Epithelial cell of alveolus of lung (primary cell): ENCODE results near the gene TMEM125. TPM values are rescaled to one million over a fixed set of nuclear protein-coding genes. Genes with fewer than 3 reads are reported as not detected.

Source experiments
- total RNA-seq: library from RNA; depleted of rRNA; stranded (reverse); fragments of >200 nt; gene quantifications from 2 replicates; pipeline ENCODE4 v1.2.1, GENCODE V29; 2015

Gene TMEM125
- 0.13 TPM in 1 of 2 replicates, not detected in the other for total RNA-seq

DNA sequence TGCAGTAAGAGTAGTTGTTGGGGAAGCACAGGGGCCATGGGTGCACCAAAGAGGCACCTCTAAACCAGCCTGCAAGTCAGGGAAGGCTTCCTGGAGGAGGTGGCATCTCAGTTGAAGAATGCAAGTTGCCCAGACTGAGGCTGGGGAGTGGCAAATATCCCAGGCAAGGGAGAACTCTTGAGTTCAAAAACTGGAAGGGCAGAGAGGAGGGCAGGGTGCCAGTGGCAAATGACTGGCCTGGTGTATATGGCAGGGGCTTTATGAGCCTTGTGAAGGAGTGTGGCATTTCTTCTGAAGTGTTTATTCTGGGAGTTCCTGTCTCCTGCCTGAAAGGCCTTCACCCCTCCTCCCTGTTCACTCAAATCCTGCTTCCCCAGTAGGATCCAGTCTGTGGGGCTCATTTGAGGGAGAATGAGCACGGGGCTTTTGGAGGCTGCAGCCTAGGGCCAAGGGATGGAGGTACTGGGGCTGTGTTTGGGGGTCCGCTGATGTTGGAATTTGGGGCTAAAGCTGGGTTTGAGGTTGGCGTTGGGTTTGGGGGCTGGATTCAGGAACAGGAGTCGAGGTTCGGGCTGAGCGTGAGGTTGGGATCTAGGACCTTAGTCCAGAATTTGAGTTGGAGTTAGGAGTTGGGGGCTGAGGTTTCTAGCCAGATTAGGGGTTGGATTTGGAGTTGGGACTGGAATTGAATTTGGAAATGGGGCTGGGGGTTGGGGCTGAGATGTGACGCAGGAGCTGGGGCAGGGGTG lies at the start of gene TMEM125:
Gene TMEM125, plus strand, starts transcription at position 357 of the 749 bp plus-strand sequence. CDS start 2,740 bp downstream, outside the sequence.

DNA sequence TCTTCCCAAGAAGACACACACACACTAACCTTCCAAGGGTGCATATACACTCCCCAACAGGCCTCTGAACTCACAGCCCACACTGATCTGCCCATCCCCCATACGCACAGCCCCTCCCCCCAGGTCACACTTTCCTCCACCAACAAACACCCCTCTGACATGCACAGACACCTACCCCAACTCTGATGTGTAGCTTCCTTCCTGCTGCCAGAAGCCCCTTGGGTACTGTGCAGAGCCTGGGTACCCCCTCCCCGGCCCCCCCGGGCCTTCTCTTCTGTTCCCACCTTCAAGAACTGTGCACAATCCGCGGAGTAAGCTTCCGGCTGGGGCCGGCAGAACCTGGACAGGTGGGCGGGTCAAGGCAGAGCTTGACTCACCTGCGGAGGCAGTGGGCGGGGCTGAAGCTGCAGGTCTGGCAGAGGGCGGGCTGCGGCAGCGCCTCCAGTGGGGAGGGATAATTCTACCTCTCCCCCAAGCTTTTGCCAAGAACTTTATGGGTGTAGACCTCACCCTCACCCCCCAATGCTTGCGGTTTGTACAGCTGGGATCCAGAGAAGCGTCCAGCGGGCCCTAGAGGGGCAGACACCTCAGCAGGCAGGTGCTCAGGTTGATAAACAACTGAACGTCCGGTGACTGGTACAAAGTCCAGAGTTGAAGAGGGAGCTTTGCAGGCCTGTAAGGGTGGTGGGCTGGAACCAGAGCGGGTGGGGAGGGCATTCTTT lies 15.6 kb downstream of the TMEM125 start, which contains the start of gene C1orf210:
Gene C1orf210, minus strand, starts transcription at position 313 of the 722 bp plus-strand sequence. CDS start 2,311 bp downstream, outside the sequence.

DNA sequence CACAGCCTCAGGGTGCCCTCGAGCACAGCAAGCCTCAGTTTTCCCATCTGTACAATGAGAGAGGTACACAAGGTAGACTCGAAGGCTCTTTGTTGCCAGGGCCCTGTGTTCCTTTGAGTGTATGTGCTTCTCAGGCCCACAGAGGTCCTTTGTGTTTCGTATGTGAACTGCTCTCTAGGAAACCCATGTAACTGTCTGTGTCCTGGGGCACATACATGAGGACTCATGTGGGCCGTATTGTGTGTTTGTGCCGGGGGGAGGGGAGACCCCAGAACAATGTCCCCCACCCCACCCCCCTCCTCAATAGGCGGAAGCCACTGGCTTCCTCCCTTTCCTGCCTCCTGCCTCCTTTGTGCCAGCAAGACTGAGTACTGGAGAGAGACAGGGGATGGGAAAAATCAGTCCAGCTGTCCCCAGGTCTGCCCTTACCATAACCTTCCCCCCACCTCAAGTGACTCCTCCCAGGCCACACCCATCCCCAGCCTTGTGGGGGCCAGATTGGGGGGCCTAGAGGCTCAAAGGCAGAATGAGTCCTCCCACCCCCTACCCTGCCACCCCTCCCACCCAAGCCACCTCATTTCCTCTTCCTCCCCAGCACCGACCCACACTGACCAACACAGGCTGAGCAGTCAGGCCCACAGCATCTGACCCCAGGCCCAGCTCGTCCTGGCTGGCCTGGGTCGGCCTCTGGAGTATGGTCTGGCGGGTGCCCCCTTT lies 30.8 kb downstream of the TMEM125 start, which contains the start of gene TIE1:
Gene TIE1, plus strand, starts transcription at position 605 of the 717 bp plus-strand sequence. Its CDS starts 90 bp downstream, at position 695.

Other genes with a start within 250 kb of the TMEM125 start
- gene EBNA1BP2, start 97.7 kb upstream of the TMEM125 start, total RNA-seq: 29.1 and 73.8 TPM in 2 replicates
- gene CFAP57, start 97.7 kb upstream of the TMEM125 start, total RNA-seq: under 0.01 TPM in 1 of 2 replicates, not detected in the other
- not detected in 2 replicates for gene C1orf210, start 15.6 kb downstream of the TMEM125 start, total RNA-seq
- gene TIE1, start 31.0 kb downstream of the TMEM125 start, total RNA-seq: 1.0 and 2.8 TPM in 2 replicates
- not detected in 2 replicates for gene MPL, start 67.8 kb downstream of the TMEM125 start, total RNA-seq
- gene CDC20, start 89.0 kb downstream of the TMEM125 start, total RNA-seq: 46.8 and 117 TPM in 2 replicates
- gene ELOVL1, start 98.0 kb downstream of the TMEM125 start, total RNA-seq: 28.4 and 100 TPM in 2 replicates
- 45.7 and 60.9 TPM in 2 replicates for gene MED8, start 119.8 kb downstream of the TMEM125 start, total RNA-seq
- gene SZT2, start 119.9 kb downstream of the TMEM125 start, total RNA-seq: 12.3 and 14.9 TPM in 2 replicates
- 26.1 and 123 TPM in 2 replicates for gene HYI, start 183.9 kb downstream of the TMEM125 start, total RNA-seq